ENCODE measurements around the gene CD40. TPM values are rescaled to one million over a fixed set of nuclear protein-coding genes. Genes with fewer than 3 reads are reported as not detected.

The CD40 gene
- total and polyA plus RNA-seq, 7 experiments from 2014 or later: 1.7 to 10.0 (median 4.0) TPM

- H3K9me3 ChIP-seq (ENCODE audit: control insufficient read depth in 2 of 3, low read length in 3 of 3): no peaks in the 10 kb centered on the region
- Mint-ChIP-seq H3K4me3 (no peak overlapping the region), H3K27me3 (peaks cover 2 to 25% (median 15%) of the 10 kb centered on the region in 5 donors), H3K9me3 (no peaks in the 10 kb centered on the region), H3K4me1 (no peaks in the 10 kb centered on the region), H3K27ac (no peak overlapping the region), H3K36me3 (no peaks in the 10 kb centered on the region)
- H3K4me3 ChIP-seq (ENCODE audit: low read length): no peak overlapping the region
- H3K36me3 ChIP-seq (ENCODE audit: control insufficient read depth in 2 of 3, insufficient read depth in 3 of 3, low read length in 3 of 3): no peaks in the 10 kb centered on the region
- CTCF ChIA-PET: no interaction called here
- POLR2A ChIA-PET: no interaction called here
- H3K4me1 ChIP-seq (ENCODE audit: control insufficient read depth in 2 of 2, insufficient read depth in 2 of 2, low read length in 2 of 2): no peaks in the 10 kb centered on the region
- no peak overlapping the region for H3K27ac ChIP-seq (ENCODE audit: low read depth, low read length)
- no peak for DNase-seq
- no peaks in the 10 kb centered on the region for H3K27me3 ChIP-seq (ENCODE audit: control insufficient read depth in 2 of 2, insufficient read depth in 2 of 2, low read length in 2 of 2)
- no peak for ATAC-seq
- intact Hi-C loops (cut with micrococcal nuclease): no loop called here
Observed at GRCh38 chr20:46157625-46158024, 39.5 kb downstream of the CD40 start.

- no peaks in the 10 kb centered on the region for H3K9me3 ChIP-seq (ENCODE audit: control insufficient read depth in 2 of 3, low read length in 3 of 3)
- DNase-seq (no peak), ATAC-seq (no peak)
- H3K27me3 ChIP-seq (ENCODE audit: control insufficient read depth in 2 of 2, insufficient read depth in 2 of 2, low read length in 2 of 2): no peaks in the 10 kb centered on the region
- Mint-ChIP-seq H3K36me3 (no peaks in the 10 kb centered on the region), H3K9me3 (no peaks in the 10 kb centered on the region), H3K27ac (no peak overlapping the region), H3K4me1 (no peaks in the 10 kb centered on the region), H3K4me3 (no peak overlapping the region), H3K27me3 (peaks cover 3 to 28% (median 15%) of the 10 kb centered on the region in 5 donors)
- H3K36me3 ChIP-seq (ENCODE audit: control insufficient read depth in 2 of 3, insufficient read depth in 3 of 3, low read length in 3 of 3): no peaks in the 10 kb centered on the region
- H3K27ac ChIP-seq (ENCODE audit: low read depth, low read length): no peak overlapping the region
- POLR2A ChIA-PET: no interaction called here
- CTCF ChIA-PET: no interaction called here
- no peak overlapping the region for H3K4me3 ChIP-seq (ENCODE audit: low read length)
- H3K4me1 ChIP-seq (ENCODE audit: control insufficient read depth in 2 of 2, insufficient read depth in 2 of 2, low read length in 2 of 2): no peaks in the 10 kb centered on the region
- intact Hi-C loops (cut with micrococcal nuclease): no loop called here
Observed at GRCh38 chr20:46158476-46158987, 40.4 kb downstream of the CD40 start.

GRCh38 chr20:46159101-46159897 is 41.2 kb downstream of the CD40 start:
- intact Hi-C loops (cut with micrococcal nuclease): no loop called here
- ATAC-seq: no peak
- H3K9me3 Mint-ChIP-seq: no peaks in the 10 kb centered on the region

GRCh38 chr20:46160661-46161060 is 42.5 kb downstream of the CD40 start:
- no peak overlapping the region for H3K4me3 ChIP-seq (ENCODE audit: low read length)
- H3K4me1 Mint-ChIP-seq: no peaks in the 10 kb centered on the region
- H3K27ac ChIP-seq (ENCODE audit: low read depth, low read length): no peak overlapping the region
- intact Hi-C loops (cut with micrococcal nuclease): no loop called here
- no peaks in the 10 kb centered on the region for H3K9me3 Mint-ChIP-seq
- H3K36me3 Mint-ChIP-seq: no peaks in the 10 kb centered on the region
- H3K27me3 Mint-ChIP-seq: peaks cover 3 to 27% (median 19%) of the 10 kb centered on the region in 5 donors
- H3K4me1 ChIP-seq (ENCODE audit: control insufficient read depth in 2 of 2, insufficient read depth in 2 of 2, low read length in 2 of 2): no peaks in the 10 kb centered on the region
- DNase-seq (no peak), ATAC-seq (no peak)
- no peaks in the 10 kb centered on the region for H3K36me3 ChIP-seq (ENCODE audit: control insufficient read depth in 2 of 3, insufficient read depth in 3 of 3, low read length in 3 of 3)
- ChIA-PET POLR2A (no interaction called here), CTCF (no interaction called here)
- H3K27ac Mint-ChIP-seq: no peak overlapping the region
- H3K4me3 Mint-ChIP-seq: no peak overlapping the region
- H3K9me3 ChIP-seq (ENCODE audit: control insufficient read depth in 2 of 3, low read length in 3 of 3): no peaks in the 10 kb centered on the region
- H3K27me3 ChIP-seq (ENCODE audit: control insufficient read depth in 2 of 2, insufficient read depth in 2 of 2, low read length in 2 of 2): no peaks in the 10 kb centered on the region

More at GRCh38 chr20:46159101-46159897, 41.2 kb downstream of the CD40 start:
- POLR2A ChIA-PET: no interaction called here
- Mint-ChIP-seq H3K27ac (no peak overlapping the region), H3K4me1 (no peaks in the 10 kb centered on the region), H3K4me3 (no peak overlapping the region), H3K27me3 (peaks cover 3 to 33% (median 20%) of the 10 kb centered on the region in 5 donors), H3K36me3 (no peaks in the 10 kb centered on the region)
- no peaks in the 10 kb centered on the region for H3K4me1 ChIP-seq (ENCODE audit: control insufficient read depth in 2 of 2, insufficient read depth in 2 of 2, low read length in 2 of 2)
- no peaks in the 10 kb centered on the region for H3K36me3 ChIP-seq (ENCODE audit: control insufficient read depth in 2 of 3, insufficient read depth in 3 of 3, low read length in 3 of 3)
- no peaks in the 10 kb centered on the region for H3K27me3 ChIP-seq (ENCODE audit: control insufficient read depth in 2 of 2, insufficient read depth in 2 of 2, low read length in 2 of 2)
- no peak for DNase-seq
- CTCF ChIA-PET: no interaction called here
- H3K9me3 ChIP-seq (ENCODE audit: control insufficient read depth in 2 of 3, low read length in 3 of 3): no peaks in the 10 kb centered on the region
- H3K27ac ChIP-seq (ENCODE audit: low read depth, low read length): no peak overlapping the region
- H3K4me3 ChIP-seq (ENCODE audit: low read length): no peak overlapping the region

- Mint-ChIP-seq H3K27me3 (peaks cover 3 to 27% (median 23%) of the 10 kb centered on the region in 5 donors), H3K4me1 (no peaks in the 10 kb centered on the region), H3K27ac (no peak overlapping the region), H3K36me3 (no peaks in the 10 kb centered on the region), H3K9me3 (no peaks in the 10 kb centered on the region), H3K4me3 (no peak overlapping the region)
- intact Hi-C loops (cut with micrococcal nuclease): no loop called here
- no peak for ATAC-seq
- H3K4me1 ChIP-seq (ENCODE audit: control insufficient read depth in 2 of 2, insufficient read depth in 2 of 2, low read length in 2 of 2): no peaks in the 10 kb centered on the region
- POLR2A ChIA-PET: no interaction called here
- no peaks in the 10 kb centered on the region for H3K9me3 ChIP-seq (ENCODE audit: control insufficient read depth in 2 of 3, low read length in 3 of 3)
- no peak for DNase-seq
- no peaks in the 10 kb centered on the region for H3K36me3 ChIP-seq (ENCODE audit: control insufficient read depth in 2 of 3, insufficient read depth in 3 of 3, low read length in 3 of 3)
- no peaks in the 10 kb centered on the region for H3K27me3 ChIP-seq (ENCODE audit: control insufficient read depth in 2 of 2, insufficient read depth in 2 of 2, low read length in 2 of 2)
- H3K4me3 ChIP-seq (ENCODE audit: low read length): no peak overlapping the region
- CTCF ChIA-PET: interaction anchor here (0.5 to 1.0 kb wide), 2 partner anchors 186 to 371 kb away, joined by 3 read pairs; no protein-coding TSS in a partner anchor
- no peak overlapping the region for H3K27ac ChIP-seq (ENCODE audit: low read depth, low read length)
Observed at GRCh38 chr20:46161921-46162320, 43.8 kb downstream of the CD40 start.

GRCh38 chr20:46164254-46164653 is 46.1 kb downstream of the CD40 start:
- no peak for DNase-seq
- intact Hi-C loops (cut with micrococcal nuclease): no loop called here
- Mint-ChIP-seq H3K4me3 (no peak overlapping the region), H3K9me3 (no peaks in the 10 kb centered on the region), H3K36me3 (no peaks in the 10 kb centered on the region), H3K4me1 (no peaks in the 10 kb centered on the region), H3K27ac (no peak overlapping the region), H3K27me3 (peaks cover 3 to 29% (median 25%) of the 10 kb centered on the region in 5 donors)
- no peaks in the 10 kb centered on the region for H3K36me3 ChIP-seq (ENCODE audit: control insufficient read depth in 2 of 3, insufficient read depth in 3 of 3, low read length in 3 of 3)
- ChIA-PET POLR2A (no interaction called here), CTCF (interaction anchor here (0.7 kb wide), 1 partner anchor 198 kb away, joined by 3 read pairs; no protein-coding TSS in a partner anchor)
- no peak for ATAC-seq
- no peak overlapping the region for H3K27ac ChIP-seq (ENCODE audit: low read depth, low read length)
- H3K9me3 ChIP-seq (ENCODE audit: control insufficient read depth in 2 of 3, low read length in 3 of 3): no peaks in the 10 kb centered on the region
- H3K4me1 ChIP-seq (ENCODE audit: control insufficient read depth in 2 of 2, insufficient read depth in 2 of 2, low read length in 2 of 2): no peaks in the 10 kb centered on the region
- no peak overlapping the region for H3K4me3 ChIP-seq (ENCODE audit: low read length)
- H3K27me3 ChIP-seq (ENCODE audit: control insufficient read depth in 2 of 2, insufficient read depth in 2 of 2, low read length in 2 of 2): no peaks in the 10 kb centered on the region

GRCh38 chr20:46167080-46167479 is 49.0 kb downstream of the CD40 start:
- no peak overlapping the region for H3K27ac Mint-ChIP-seq
- ATAC-seq (no peak), DNase-seq (no peak)
- H3K4me3 Mint-ChIP-seq: no peak overlapping the region
- Histone ChIP-seq H3K27me3 (ENCODE audit: control insufficient read depth in 2 of 2, insufficient read depth in 2 of 2, low read length in 2 of 2) (no peaks in the 10 kb centered on the region), H3K36me3 (ENCODE audit: control insufficient read depth in 2 of 3, insufficient read depth in 3 of 3, low read length in 3 of 3) (no peaks in the 10 kb centered on the region), H3K4me3 (ENCODE audit: low read length) (no peak overlapping the region), H3K4me1 (ENCODE audit: control insufficient read depth in 2 of 2, insufficient read depth in 2 of 2, low read length in 2 of 2) (no peaks in the 10 kb centered on the region), H3K9me3 (ENCODE audit: control insufficient read depth in 2 of 3, low read length in 3 of 3) (no peaks in the 10 kb centered on the region), H3K27ac (ENCODE audit: low read depth, low read length) (no peak overlapping the region)
- POLR2A ChIA-PET: no interaction called here
- no peaks in the 10 kb centered on the region for H3K9me3 Mint-ChIP-seq
- CTCF ChIA-PET: interaction anchor here (1.4 kb wide), 1 partner anchor 8 kb away, joined by 3 read pairs; no protein-coding TSS in a partner anchor
- intact Hi-C loops (cut with micrococcal nuclease): no loop called here
- H3K27me3 Mint-ChIP-seq: peaks cover 19 to 41% (median 29%) of the 10 kb centered on the region in 5 donors
- no peaks in the 10 kb centered on the region for H3K4me1 Mint-ChIP-seq
- no peaks in the 10 kb centered on the region for H3K36me3 Mint-ChIP-seq

Data from naive thymus-derived CD4-positive, alpha-beta T cell (primary cell).